Measurements from ENCODE around the gene SGK1.
"Not testable (repeated sequence)": the region's sequence is repeated elsewhere in the genome, so short reads cannot be mapped to it uniquely, and the experiment has no call there.

- TF ChIP-seq CTCF (optimal IDR thresholded peaks at IDR 0.05 in 1 of 3, IDR thresholded peaks at IDR 0.05 in 1 of 3, conservative IDR thresholded peaks at IDR 0.05 in 1 of 3; ENCODE audit: extremely low read depth in 1 of 3, insufficient read depth in 2 of 3, low read length in 3 of 3); EZH2 (IDR thresholded peaks at IDR 0.05; ENCODE audit: low read length): not testable (repeated sequence)
Observed at GRCh38 chr6:134197685-134198084, 120.2 kb downstream of the SGK1 start.

Measured in keratinocyte (primary cell).